Placental epithelial cell (primary cell): ENCODE results near the gene AMFR. TPM values are rescaled to one million over a fixed set of nuclear protein-coding genes. Genes with fewer than 3 reads are reported as not detected.

ENCODE experiments used
- total RNA-seq: library from RNA; depleted of rRNA; stranded (reverse); fragments of >200 nt; gene quantifications from 2 replicates; pipeline ENCODE4 v1.2.3, GENCODE V29; 2012

Gene AMFR
- 212 and 216 TPM in 2 replicates for total RNA-seq

DNA sequence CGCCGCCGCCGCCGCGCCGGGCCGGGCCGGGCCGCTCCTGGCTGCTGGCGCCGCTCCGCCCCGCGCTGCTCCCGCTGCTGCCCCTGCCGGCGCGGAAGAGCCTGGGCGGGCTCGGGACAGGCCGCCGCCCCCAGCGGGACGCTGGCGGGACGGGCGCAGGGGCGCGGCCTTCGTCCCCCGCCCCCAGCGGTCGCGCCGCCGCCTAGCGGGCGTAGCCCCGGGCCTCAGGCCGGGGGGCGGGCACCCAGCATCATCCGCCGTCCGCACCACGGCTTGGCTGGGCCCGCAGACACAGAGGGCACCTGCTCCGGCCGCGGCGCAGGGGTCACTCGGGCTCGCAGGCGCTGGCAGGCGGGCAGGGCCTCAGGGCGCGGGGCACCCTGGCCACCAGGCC lies at the start of gene AMFR:
Gene AMFR, minus strand, starts transcription at position 107 of the 394 bp plus-strand sequence. CDS start 218 bp downstream, outside the sequence.

DNA sequence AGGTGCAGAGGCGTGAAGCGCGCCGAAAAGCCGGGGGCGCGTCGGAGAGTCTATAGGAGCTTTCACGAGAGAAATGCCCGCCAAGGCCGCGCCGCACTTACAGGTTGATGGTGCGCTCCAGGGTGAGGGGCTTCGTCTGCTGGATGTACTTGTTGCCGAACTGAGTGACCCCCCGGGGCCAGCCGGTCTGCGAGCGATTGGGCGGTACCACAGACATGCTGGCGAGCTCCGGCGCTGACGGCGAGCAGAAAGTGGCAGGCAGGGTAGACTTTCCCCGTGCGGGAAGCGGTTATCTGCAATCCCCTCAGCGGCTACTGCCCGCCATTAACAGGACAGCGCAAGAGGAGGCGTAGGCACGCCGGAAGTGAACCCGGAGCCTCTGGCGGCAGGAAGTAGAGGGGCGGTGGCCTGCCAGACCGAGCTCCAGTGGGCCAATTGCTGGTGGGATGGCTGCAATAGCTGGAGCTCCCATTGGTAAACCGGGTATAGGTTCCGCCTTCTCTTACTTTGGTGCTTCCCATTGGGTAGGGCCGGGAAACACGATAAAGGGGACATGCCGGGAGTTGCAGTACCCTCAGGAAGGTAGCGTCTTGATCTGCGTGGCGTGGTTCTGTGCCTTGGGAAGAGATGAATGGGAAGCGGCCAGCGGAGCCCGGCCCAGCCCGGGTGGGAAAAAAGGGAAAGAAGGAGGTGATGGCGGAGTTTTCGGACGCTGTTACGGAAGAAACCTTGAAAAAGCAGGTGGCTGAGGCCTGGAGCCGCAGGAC lies 25.8 kb upstream of the AMFR start, which contains the start of the genes NUDT21 and OGFOD1:
Gene NUDT21, minus strand, starts transcription at position 347 of the 767 bp plus-strand sequence. Its CDS starts 130 bp downstream, at position 217.
Gene OGFOD1, plus strand, starts transcription at position 569 of the 767 bp plus-strand sequence. Its CDS starts 59 bp downstream, at position 628.

Other genes with a start within 250 kb of the AMFR start
- gene GNAO1, start 234.1 kb downstream of the AMFR start, total RNA-seq = 1.6 and 5.4 TPM in 2 replicates
- gene NUDT21, start 25.8 kb upstream of the AMFR start, total RNA-seq = 41.6 and 67.2 TPM in 2 replicates
- gene OGFOD1, start 26.0 kb upstream of the AMFR start, total RNA-seq = 33.4 and 109 TPM in 2 replicates
- gene BBS2, start 94.5 kb upstream of the AMFR start, total RNA-seq = 42.6 and 61.2 TPM in 2 replicates
- not detected in 2 replicates for gene MT4, start 139.5 kb upstream of the AMFR start, total RNA-seq
- gene MT3, start 164.0 kb upstream of the AMFR start, total RNA-seq = not detected in 2 replicates
- 3.1 and 6.9 TPM in 2 replicates for gene MT2A, start 183.0 kb upstream of the AMFR start, total RNA-seq
- gene MT1E, start 200.2 kb upstream of the AMFR start, total RNA-seq = 52.9 and 91.5 TPM in 2 replicates
- 0.22 and 0.79 TPM in 2 replicates for gene MT1M, start 207.1 kb upstream of the AMFR start, total RNA-seq
- gene MT1A, start 213.1 kb upstream of the AMFR start, total RNA-seq = not detected in 2 replicates
- gene MT1B, start 226.3 kb upstream of the AMFR start, total RNA-seq = not detected in 2 replicates
- 9.1 and 14.5 TPM in 2 replicates for gene MT1F, start 232.4 kb upstream of the AMFR start, total RNA-seq
- not detected in 2 replicates for gene MT1G, start 242.5 kb upstream of the AMFR start, total RNA-seq
- gene MT1H, start 244.3 kb upstream of the AMFR start, total RNA-seq = 1.5 TPM in 1 of 2 replicates, not detected in the other